ENCODE data around the gene KMO.

- TF ChIP-seq CTCF (IDR thresholded peaks at IDR 0.05), result no peak
- no peak for TF ChIP-seq EZH2 (IDR thresholded peaks at IDR 0.05)
- TF ChIP-seq EZH2phosphoT487 (IDR thresholded peaks at IDR 0.05), result no peak
Measured at GRCh38 chr1:241527146-241527545, 5.0 kb upstream of the KMO start.

Data from neural progenitor cell (in vitro differentiated cells).